GM12872 (cell line): Measurements from ENCODE around the gene MACROD1.

ENCODE experiments used
- TF ChIP-seq, protein P1 (sequence below): IDR thresholded peaks from 3 replicates; pipeline ENCODE4 v1.5.1; 2011; ENCODE audit warnings: low read depth, mild to moderate bottlenecking, low read length, moderate library complexity; ENCODE audit not compliant: insufficient read depth

MACROD1 gene

DNA sequence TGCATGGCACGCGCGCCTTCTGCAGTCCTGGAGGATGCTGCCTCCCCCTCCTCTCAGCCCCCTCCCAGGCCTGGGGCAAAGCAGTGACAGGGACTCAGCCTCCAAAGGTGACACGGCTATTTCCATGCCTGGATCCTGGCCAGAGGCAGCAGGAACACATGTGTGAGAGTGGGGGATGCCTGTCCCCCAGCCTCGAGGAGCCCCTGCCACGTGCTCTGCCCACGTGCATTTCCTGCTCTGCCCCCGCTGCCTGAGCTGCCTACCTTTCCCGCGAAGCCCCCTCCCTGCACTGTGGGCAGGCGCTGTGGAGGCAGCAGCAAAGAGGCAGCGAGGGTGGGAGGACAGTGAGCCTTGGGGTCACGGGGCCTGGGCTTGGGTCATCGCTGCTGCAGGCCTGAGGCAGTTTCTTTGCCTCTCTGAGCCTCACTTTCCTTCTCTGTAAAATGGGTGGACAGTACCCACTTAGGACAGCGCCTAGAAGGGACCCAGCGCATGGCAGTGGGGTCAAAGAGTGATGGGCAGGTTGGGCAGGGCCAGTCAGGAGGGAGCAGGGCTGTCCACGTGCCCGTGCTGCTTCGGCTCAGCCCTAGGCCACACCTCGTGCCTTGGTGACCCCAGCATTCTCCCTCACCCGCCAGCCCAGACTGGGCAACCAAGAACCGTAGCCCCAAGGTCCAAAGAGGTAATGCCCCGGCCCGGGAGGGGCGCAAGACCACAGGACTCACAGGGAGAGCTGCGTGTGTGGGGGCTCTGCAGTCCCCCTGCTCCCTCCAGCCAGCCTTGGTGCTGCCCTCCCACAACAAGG is 81.6 kb downstream of the MACROD1 start:
- TF ChIP-seq, protein P1, sequence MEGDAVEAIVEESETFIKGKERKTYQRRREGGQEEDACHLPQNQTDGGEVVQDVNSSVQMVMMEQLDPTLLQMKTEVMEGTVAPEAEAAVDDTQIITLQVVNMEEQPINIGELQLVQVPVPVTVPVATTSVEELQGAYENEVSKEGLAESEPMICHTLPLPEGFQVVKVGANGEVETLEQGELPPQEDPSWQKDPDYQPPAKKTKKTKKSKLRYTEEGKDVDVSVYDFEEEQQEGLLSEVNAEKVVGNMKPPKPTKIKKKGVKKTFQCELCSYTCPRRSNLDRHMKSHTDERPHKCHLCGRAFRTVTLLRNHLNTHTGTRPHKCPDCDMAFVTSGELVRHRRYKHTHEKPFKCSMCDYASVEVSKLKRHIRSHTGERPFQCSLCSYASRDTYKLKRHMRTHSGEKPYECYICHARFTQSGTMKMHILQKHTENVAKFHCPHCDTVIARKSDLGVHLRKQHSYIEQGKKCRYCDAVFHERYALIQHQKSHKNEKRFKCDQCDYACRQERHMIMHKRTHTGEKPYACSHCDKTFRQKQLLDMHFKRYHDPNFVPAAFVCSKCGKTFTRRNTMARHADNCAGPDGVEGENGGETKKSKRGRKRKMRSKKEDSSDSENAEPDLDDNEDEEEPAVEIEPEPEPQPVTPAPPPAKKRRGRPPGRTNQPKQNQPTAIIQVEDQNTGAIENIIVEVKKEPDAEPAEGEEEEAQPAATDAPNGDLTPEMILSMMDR, result no peak

DNA sequence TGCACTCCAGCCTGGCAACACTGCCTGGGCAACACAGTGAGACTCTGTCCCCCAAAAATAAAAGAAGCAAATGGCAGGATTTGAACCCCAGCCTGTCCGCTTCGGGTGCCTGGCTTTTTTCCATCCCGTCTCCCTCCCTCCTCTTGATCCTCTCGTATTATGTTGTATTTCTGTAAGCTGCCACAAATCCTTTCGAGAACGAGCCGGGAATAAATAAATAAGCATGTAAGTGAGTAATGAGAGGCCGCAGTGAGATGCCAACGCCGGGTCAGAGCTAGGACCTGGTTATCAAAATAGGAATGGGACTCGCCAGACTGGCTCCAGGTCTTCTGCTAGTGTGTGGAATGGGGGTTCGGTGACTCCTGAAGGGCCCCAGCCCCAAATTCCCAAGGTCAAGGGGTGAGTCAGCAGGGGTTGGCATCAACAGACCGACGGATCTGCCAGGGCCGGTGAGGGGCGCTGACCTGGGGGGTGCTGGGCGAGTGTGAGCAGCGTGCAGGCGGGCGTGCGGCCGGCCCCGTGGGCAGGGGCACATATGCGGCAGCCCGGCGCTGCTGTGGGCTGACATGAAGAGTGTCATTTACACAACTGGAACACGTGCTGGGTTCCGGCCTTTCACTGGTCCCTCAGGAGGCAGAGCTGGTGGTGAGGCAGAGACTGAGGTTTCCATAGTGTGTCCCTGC is 82.4 kb downstream of the MACROD1 start:
- TF ChIP-seq, protein P1, result no peak

DNA sequence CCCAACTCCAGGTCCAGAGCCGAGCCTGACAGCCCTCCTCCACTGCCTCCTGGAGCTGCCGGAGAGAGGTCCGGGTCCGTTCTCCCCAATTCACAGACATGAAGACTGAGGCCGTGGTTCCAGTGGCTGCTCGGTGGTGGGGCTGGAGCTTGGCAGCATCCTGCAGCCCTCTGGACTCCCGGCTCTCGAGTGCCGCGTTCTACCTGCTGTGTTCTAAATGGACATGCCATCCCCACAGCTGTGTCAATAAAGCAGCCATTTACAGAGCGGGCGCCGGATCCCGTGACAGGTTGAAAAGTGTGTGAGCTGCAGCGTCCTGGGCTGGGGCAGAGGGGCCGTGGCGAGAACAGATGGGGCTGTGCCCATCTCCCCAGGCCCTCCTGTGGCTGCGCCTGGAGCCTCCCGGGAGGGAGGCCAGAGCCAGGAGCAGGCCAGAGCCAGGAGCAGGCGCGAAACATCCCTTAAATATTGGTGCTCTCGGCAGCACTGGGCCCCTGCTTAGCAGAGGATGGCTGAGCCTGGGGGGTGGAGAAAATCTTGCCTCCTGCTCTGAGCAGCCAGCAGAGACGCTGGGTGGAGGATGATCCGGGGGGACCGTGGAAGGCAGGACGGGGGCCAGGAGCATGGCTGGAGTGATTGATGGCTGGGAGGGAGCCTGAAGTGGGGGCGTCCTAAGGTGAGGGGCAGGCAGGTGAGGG is 84.0 kb downstream of the MACROD1 start:
- TF ChIP-seq, protein P1, result no peak

DNA sequence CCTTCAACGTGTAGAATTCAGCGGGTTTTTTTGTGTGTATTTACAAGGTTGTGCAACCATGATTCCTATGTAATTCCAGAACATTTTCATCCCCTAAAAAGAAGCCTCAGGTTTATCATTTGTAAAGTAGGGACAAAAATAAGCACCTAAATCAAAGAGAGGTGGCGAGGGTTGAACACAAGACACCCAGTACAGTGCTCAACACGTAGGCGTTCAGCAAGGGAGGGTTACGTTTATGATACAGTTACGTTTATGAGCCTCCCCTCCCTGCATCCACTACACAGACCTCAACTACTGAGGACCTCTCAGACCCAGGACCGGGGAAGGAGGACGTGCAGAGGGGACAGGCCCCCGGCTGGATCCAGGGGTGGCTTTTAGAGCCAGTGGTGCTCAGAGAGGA is 85.5 kb downstream of the MACROD1 start:
- TF ChIP-seq, protein P1, result no peak

DNA sequence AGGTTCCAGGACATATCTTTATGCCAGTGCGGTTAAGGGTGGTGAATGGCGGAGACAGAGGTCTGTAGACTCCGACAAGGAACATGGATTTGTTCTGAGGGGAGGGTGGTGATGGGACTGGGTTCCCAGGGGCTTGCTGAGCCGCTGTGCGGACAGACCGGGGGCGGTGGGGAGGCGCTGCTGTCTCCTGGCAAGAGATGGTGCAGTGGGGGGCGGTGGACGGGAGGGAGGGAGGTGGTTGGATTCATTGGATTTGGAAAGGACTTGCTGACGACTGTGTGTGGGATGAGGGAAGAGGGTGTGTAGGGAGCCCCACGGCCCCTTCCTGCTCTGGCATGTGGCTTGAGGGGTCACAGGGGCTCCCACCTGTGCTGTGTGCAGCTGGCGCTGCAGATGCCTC is 87.0 kb downstream of the MACROD1 start:
- TF ChIP-seq, protein P1, result no peak

DNA sequence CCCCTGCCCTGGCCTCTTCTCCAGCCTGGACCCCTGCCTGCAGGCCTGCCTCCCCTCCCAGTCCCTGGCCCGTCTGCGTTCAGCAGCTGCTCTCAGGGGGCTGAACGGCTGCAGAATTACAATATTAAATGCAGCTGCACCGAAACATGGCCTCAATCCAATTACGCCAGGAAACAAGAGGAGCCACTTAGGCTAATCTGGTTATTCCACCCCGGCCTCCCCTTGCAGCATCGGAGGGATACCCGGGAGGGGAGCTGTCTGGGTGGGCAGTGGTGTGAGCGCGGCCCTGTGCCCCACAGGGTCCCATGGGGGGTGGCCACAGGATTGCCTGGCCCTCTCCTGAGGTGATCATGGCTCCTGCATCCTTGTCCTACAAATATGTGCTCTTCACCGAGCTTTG is 87.6 kb downstream of the MACROD1 start:
- TF ChIP-seq, protein P1, result no peak

DNA sequence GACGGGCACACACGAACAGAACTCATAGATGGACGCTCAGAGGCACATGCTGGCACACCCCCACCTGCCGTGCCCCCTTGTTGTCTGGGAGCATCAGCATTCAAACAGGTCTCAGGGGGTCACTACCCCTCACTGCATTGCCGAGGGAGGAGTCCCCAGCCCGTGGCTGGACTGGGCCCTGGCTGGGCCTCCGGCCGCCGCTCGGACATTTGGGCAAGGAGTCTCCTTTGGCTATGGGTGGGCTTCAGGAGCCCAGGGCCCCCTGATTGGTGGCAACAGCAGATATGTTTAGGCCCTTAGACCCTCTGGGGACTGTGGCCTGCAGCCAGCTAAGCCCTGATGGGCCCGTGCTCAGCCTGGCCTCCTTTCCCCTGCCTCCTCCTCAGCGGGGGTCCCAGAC is 88.3 kb downstream of the MACROD1 start:
- TF ChIP-seq, protein P1, result no peak
